Common myeloid progenitor, CD34-positive (primary cell): ENCODE results near the gene ALDH1A1. TPM values are rescaled to one million over a fixed set of nuclear protein-coding genes. Genes with fewer than 3 reads are reported as not detected.

Experiments
- CTCF ChIA-PET: fragments of 350-600 bp; sonication (Branson Sonifier 250); formaldehyde crosslinking; loops from one replicate; lab custom pipeline; 2021; ENCODE audit warnings: antibody characterized with exemption; lab: Charles Lee
- POLR2A ChIA-PET: fragments of 350-600 bp; sonication (Branson Sonifier 250); formaldehyde crosslinking; loops from one replicate; lab custom pipeline; 2021; ENCODE audit warnings: antibody characterized with exemption; lab: Charles Lee
- DNase-seq, 3 donors: peaks; one replicate each; pipeline versions ENCODE4 v3.0.0 to v3.0.0-alpha.2; 2013
- H3K27ac ChIP-seq, 2 experiments: 1 replicate in 1 of 2; 2 replicates in 1 of 2; pipeline ENCODE4 v1.7.0; 2013; ENCODE audit warnings: inconsistent platforms in 2 of 2, low read length in 2 of 2, mild to moderate bottlenecking in 2 of 2, low read depth in 1 of 2, moderate library complexity in 1 of 2; ENCODE audit not compliant: severe bottlenecking in 2 of 2, insufficient read depth in 1 of 2, poor library complexity in 1 of 2
- H3K27me3 ChIP-seq, 5 experiments: replicated peaks in 2 of 5; 1 replicate in 3 of 5; 2 replicates in 2 of 5; pipeline versions ENCODE4 v1.6.1 to v1.7.0; 2013; ENCODE audit warnings: low read length in 4 of 5, mild to moderate bottlenecking in 2 of 5, moderate library complexity in 2 of 5, inconsistent platforms in 1 of 5; ENCODE audit not compliant: insufficient read depth in 5 of 5, control insufficient read depth in 4 of 5
- H3K36me3 ChIP-seq, 4 experiments: 1 replicate in 2 of 4; 2 replicates in 2 of 4; pipeline versions ENCODE4 v1.6.1 to v1.7.0; 2013; ENCODE audit warnings: low read length in 3 of 4, control low read depth in 1 of 4, mild to moderate bottlenecking in 1 of 4; ENCODE audit not compliant: control insufficient read depth in 4 of 4, insufficient read depth in 4 of 4
- H3K4me1 ChIP-seq, 4 experiments: 1 replicate in 3 of 4; 2 replicates in 1 of 4; pipeline versions ENCODE4 v1.6.1 to v1.7.1; 2013; ENCODE audit warnings: low read length in 3 of 4, mild to moderate bottlenecking in 3 of 4, control low read depth in 1 of 4, inconsistent platforms in 1 of 4, moderate library complexity in 1 of 4; ENCODE audit not compliant: control insufficient read depth in 4 of 4, insufficient read depth in 4 of 4; ENCODE audit errors: control extremely low read depth in 1 of 4
- H3K4me3 ChIP-seq, 7 experiments: 1 replicate in 4 of 7; 2 replicates in 3 of 7; pipeline versions ENCODE4 v1.5.1 to v1.7.0; 2013; ENCODE audit warnings: mild to moderate bottlenecking in 7 of 7, low read length in 6 of 7, moderate library complexity in 6 of 7, inconsistent platforms in 2 of 7, low read depth in 2 of 7, control low read depth in 1 of 7; ENCODE audit not compliant: insufficient read depth in 4 of 7, control insufficient read depth in 1 of 7; ENCODE audit errors: extremely low read depth in 1 of 7
- H3K9me3 ChIP-seq, 5 experiments: 1 replicate in 4 of 5; 2 replicates in 1 of 5; pipeline versions ENCODE4 v1.6.1 to v1.7.1; 2013; ENCODE audit warnings: low read length in 4 of 5, mild to moderate bottlenecking in 2 of 5, inconsistent platforms in 1 of 5, low read depth in 1 of 5, moderate library complexity in 1 of 5; ENCODE audit not compliant: control insufficient read depth in 4 of 5, insufficient read depth in 2 of 5; ENCODE audit errors: control extremely low read depth in 1 of 5
- WGBS: methylation state at CpG from one replicate; pipeline ENCODE4 v1.1.5; 2013; ENCODE audit not compliant: insufficient coverage; 5-methylcytosine and 5-hydroxymethylcytosine counted together
- polyA plus RNA-seq: library from polyadenylated mRNA; unstranded; fragments of 120-200 nt; gene quantifications from one replicate; pipeline ENCODE4 v1.2.1, GENCODE V29; 2013

ALDH1A1 gene
- 113 TPM for polyA plus RNA-seq

GRCh38 chr9:72952914-72953313, at the start of gene ALDH1A1:
TSS of gene ALDH1A1 (minus strand) at chr9:72953053. CDS start at chr9:72953000, 53 bp downstream.
- H3K36me3 ChIP-seq, result no peaks in the 10 kb centered on the region
- DNase-seq, result peak; percentile 56 to 78 (median 75)
- peak within 1 kb of the TSS in 6 of 7 experiments; percentile 62 to 90 (median 76) for H3K4me3 ChIP-seq
- 1% methylated on average over 9 of the region's 9 CpGs for WGBS
- ChIA-PET POLR2A (no interaction called here), CTCF (interaction anchor here (6.4 kb wide), 1 partner anchor 69 kb away, joined by 41 read pairs; no protein-coding TSS in a partner anchor)
- H3K27ac ChIP-seq, result peak within 1 kb of the TSS; percentile 59 to 80
- H3K27me3 ChIP-seq, result no peaks in the 10 kb centered on the region
- peaks cover 0 to 2% (median 0%) of the 10 kb centered on the region in 5 experiments for H3K9me3 ChIP-seq
- H3K4me1 ChIP-seq, result peaks cover 28 to 53% (median 38%) of the 10 kb centered on the region in 4 experiments

- DNase-seq, result no peak
- Histone ChIP-seq H3K27ac (no peak overlapping the region), H3K9me3 (no peaks in the 10 kb centered on the region), H3K4me3 (no peak overlapping the region), H3K36me3 (no peaks in the 10 kb centered on the region), H3K4me1 (peaks cover 4 to 27% (median 14%) of the 10 kb centered on the region in 4 experiments), H3K27me3 (no peaks in the 10 kb centered on the region)
- POLR2A ChIA-PET, result no interaction called here
- CTCF ChIA-PET, result interaction anchor here (0.6 to 1.4 kb wide), 3 partner anchors 21 to 144 kb away, joined by 3 to 4 read pairs (median 3); no protein-coding TSS in a partner anchor
- no CpG with 5 or more reads among the region's 3 CpGs for WGBS
Measured at GRCh38 chr9:73001860-73002259, 49.0 kb upstream of the ALDH1A1 start.

- WGBS, result no CpG with 5 or more reads among the region's 4 CpGs
- no peak for DNase-seq
- POLR2A ChIA-PET, result interaction anchor here (0.9 kb wide), 2 partner anchors 10 to 24 kb away, joined by 3 read pairs; no protein-coding TSS in a partner anchor
Measured at GRCh38 chr9:72998363-72998762, 45.5 kb upstream of the ALDH1A1 start.

GRCh38 chr9:72997387-72997995, 44.6 kb upstream of the ALDH1A1 start:
- ChIA-PET POLR2A (interaction anchor here (0.5 to 0.9 kb wide), 2 partner anchors 25 to 632 kb away, joined by 3 to 4 read pairs; no protein-coding TSS in a partner anchor), CTCF (interaction anchor here (4.5 kb wide), 1 partner anchor 11 kb away, joined by 25 read pairs; no protein-coding TSS in a partner anchor)
- H3K36me3 ChIP-seq, result no peaks in the 10 kb centered on the region
- 0% methylated on average over 4 of the region's 9 CpGs for WGBS
- H3K4me1 ChIP-seq, result peaks cover 8 to 38% (median 16%) of the 10 kb centered on the region in 4 experiments
- no peaks in the 10 kb centered on the region for H3K9me3 ChIP-seq
- H3K27ac ChIP-seq, result peak overlapping the region; percentile 70 to 87
- peak; percentile 74 to 87 (median 79) for DNase-seq
- H3K27me3 ChIP-seq, result no peaks in the 10 kb centered on the region
- peak overlapping the region in 6 of 7 experiments; percentile 52 to 74 (median 63) for H3K4me3 ChIP-seq

More at GRCh38 chr9:72998363-72998762, 45.5 kb upstream of the ALDH1A1 start:
- H3K4me1 ChIP-seq, result peaks cover 8 to 39% (median 16%) of the 10 kb centered on the region in 4 experiments
- H3K27ac ChIP-seq, result peak overlapping the region in 1 of 2 experiments; percentile 70
- H3K36me3 ChIP-seq, result no peaks in the 10 kb centered on the region
- CTCF ChIA-PET, result interaction anchor here (0.8 to 4.5 kb wide), 2 partner anchors 10 to 141 kb away, joined by 3 to 25 read pairs; no protein-coding TSS in a partner anchor
- no peaks in the 10 kb centered on the region for H3K9me3 ChIP-seq
- no peak overlapping the region for H3K4me3 ChIP-seq
- H3K27me3 ChIP-seq, result no peaks in the 10 kb centered on the region

- H3K36me3 ChIP-seq, result no peaks in the 10 kb centered on the region
- H3K27me3 ChIP-seq, result no peaks in the 10 kb centered on the region
- ChIA-PET POLR2A (no interaction called here), CTCF (interaction anchor here (4.5 kb wide), 1 partner anchor 12 kb away, joined by 25 read pairs; no protein-coding TSS in a partner anchor)
- H3K27ac ChIP-seq, result peak overlapping the region in 1 of 2 experiments; percentile 87
- no peaks in the 10 kb centered on the region for H3K9me3 ChIP-seq
- peaks cover 8 to 38% (median 16%) of the 10 kb centered on the region in 4 experiments for H3K4me1 ChIP-seq
- DNase-seq, result no peak
- H3K4me3 ChIP-seq, result peak overlapping the region in 2 of 7 experiments; percentile 66 to 74
Measured at GRCh38 chr9:72996684-72997314, 43.9 kb upstream of the ALDH1A1 start.

GRCh38 chr9:72996114-72996513, 43.3 kb upstream of the ALDH1A1 start:
- CTCF ChIA-PET, result interaction anchor here (4.5 kb wide), 1 partner anchor 12 kb away, joined by 25 read pairs; no protein-coding TSS in a partner anchor
- no peak for DNase-seq
- POLR2A ChIA-PET, result no interaction called here

More at GRCh38 chr9:72996114-72996513, 43.3 kb upstream of the ALDH1A1 start:
- no CpG with 5 or more reads among the region's 2 CpGs for WGBS
- no peaks in the 10 kb centered on the region for H3K36me3 ChIP-seq
- no peaks in the 10 kb centered on the region for H3K27me3 ChIP-seq
- H3K4me1 ChIP-seq, result peaks cover 8 to 38% (median 16%) of the 10 kb centered on the region in 4 experiments
- no peaks in the 10 kb centered on the region for H3K9me3 ChIP-seq
- H3K4me3 ChIP-seq, result no peak overlapping the region
- peak overlapping the region in 1 of 2 experiments; percentile 87 for H3K27ac ChIP-seq
